Thoracic aorta (tissue), 2 donors: Measurements from ENCODE around the gene RTL5. TPM values are rescaled to one million over a fixed set of nuclear protein-coding genes. Genes with fewer than 3 reads are reported as not detected.

Source experiments
- ATAC-seq: fragments of 150-250 bp; one replicate; pipeline ENCODE4 v1.8.0; 2017; ENCODE audit warnings: low read depth; ENCODE audit not compliant: insufficient number of reproducible peaks, low FRiP score
- DNase-seq: peaks from one replicate; pipeline ENCODE4 v3.0.0-alpha.2; 2020; ENCODE audit warnings: low spot score
- H3K27ac ChIP-seq, 2 donors: fragments of 200-600 bp; sonication (generic); 1 replicate in 1 of 2; 2 replicates in 1 of 2; pipeline ENCODE4 v1.5.1; 2016; ENCODE audit warnings: mild to moderate bottlenecking in 2 of 2, moderate library complexity in 2 of 2
- H3K27me3 ChIP-seq: fragments of 200-600 bp; sonication (generic); replicated peaks from 2 replicates; pipeline ENCODE4 v1.6.0; 2016; ENCODE audit warnings: mild to moderate bottlenecking; ENCODE audit not compliant: insufficient read depth
- H3K36me3 ChIP-seq: fragments of 200-600 bp; sonication (generic); one replicate; pipeline ENCODE4 v1.5.1; 2016
- H3K4me1 ChIP-seq, 2 donors: fragments of 200-600 bp; sonication (generic); 1 replicate in 1 of 2; 2 replicates in 1 of 2; pipeline versions ENCODE4 v1.5.1 to v1.6.0; 2016; ENCODE audit warnings: low read depth in 2 of 2, mild to moderate bottlenecking in 1 of 2; ENCODE audit not compliant: control insufficient read depth in 1 of 2
- H3K4me3 ChIP-seq: fragments of 200-600 bp; sonication (generic); 2 replicates; pipeline ENCODE4 v1.5.1; 2016; ENCODE audit warnings: mild to moderate bottlenecking
- H3K9me3 ChIP-seq: fragments of 200-600 bp; sonication (generic); 2 replicates; pipeline ENCODE4 v1.5.1; 2016
- total RNA-seq, 2 donors: library from RNA; depleted of rRNA; stranded (reverse); fragments of >200 nt; gene quantifications; one replicate each; pipeline versions ENCODE4 v1.1.0 to v1.2.3, GENCODE V29; 2016
- TF ChIP-seq, protein P1 (sequence below): fragments of 200-600 bp; sonication (generic); IDR thresholded peaks from one replicate; pipeline ENCODE4 v1.5.1; 2019; ENCODE audit warnings: antibody characterized with exemption

Gene RTL5
- total RNA-seq, 2 donors from 2014 or later = 7.6 to 11.6 TPM

DNA sequence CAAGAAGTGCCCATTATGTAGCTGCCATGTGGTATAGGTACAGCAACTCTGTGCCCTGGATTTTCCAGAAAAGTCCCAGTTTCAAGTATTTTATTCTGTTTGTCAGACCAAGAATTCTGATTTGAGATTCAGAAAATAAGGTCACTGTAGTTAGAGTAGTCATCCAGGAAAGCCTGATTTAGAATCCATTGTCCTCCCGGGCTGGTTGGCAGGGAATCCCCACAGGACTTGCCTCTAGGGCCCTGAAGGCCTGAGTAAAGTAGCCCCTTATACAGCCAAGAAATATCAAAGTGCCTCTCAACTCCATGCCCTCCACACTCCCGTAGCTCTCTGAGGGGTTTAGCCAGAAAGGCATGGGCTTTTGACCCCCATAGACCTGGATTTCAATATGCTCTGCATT lies 36.3 kb downstream of the RTL5 start:
- TF ChIP-seq, protein P1, sequence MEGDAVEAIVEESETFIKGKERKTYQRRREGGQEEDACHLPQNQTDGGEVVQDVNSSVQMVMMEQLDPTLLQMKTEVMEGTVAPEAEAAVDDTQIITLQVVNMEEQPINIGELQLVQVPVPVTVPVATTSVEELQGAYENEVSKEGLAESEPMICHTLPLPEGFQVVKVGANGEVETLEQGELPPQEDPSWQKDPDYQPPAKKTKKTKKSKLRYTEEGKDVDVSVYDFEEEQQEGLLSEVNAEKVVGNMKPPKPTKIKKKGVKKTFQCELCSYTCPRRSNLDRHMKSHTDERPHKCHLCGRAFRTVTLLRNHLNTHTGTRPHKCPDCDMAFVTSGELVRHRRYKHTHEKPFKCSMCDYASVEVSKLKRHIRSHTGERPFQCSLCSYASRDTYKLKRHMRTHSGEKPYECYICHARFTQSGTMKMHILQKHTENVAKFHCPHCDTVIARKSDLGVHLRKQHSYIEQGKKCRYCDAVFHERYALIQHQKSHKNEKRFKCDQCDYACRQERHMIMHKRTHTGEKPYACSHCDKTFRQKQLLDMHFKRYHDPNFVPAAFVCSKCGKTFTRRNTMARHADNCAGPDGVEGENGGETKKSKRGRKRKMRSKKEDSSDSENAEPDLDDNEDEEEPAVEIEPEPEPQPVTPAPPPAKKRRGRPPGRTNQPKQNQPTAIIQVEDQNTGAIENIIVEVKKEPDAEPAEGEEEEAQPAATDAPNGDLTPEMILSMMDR = no peak
- Histone ChIP-seq H3K36me3 (no peaks in the 10 kb centered on the region), H3K4me3 (no peak overlapping the region), H3K9me3 (no peaks in the 10 kb centered on the region), H3K27ac (no peak overlapping the region), H3K4me1 (no peaks in the 10 kb centered on the region), H3K27me3 (no peaks in the 10 kb centered on the region)
- DNase-seq (no peak), ATAC-seq (no peak)

DNA sequence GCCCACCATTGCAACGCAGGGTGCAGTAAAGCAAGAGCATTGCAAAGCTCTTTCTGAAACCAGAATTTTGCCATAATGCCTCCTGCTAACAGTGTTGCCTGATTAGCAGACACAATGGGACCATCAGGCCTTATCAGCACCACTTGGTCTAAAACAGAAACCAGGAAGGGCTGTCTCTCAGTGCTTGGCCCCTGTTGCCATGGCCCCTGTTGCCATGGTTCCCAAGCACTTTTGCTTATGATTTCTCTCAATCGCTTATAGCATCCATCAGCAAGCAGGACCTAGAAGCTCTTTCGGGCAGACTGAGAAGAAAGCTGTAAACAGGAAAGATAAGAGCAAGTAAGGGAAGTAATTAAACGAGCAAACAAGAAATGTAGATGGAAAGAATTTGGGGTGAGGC lies 36.8 kb downstream of the RTL5 start:
- ATAC-seq = no peak
- H3K36me3 ChIP-seq = no peaks in the 10 kb centered on the region
- DNase-seq = no peak
- TF ChIP-seq, protein P1 = no peak
- H3K27me3 ChIP-seq = no peaks in the 10 kb centered on the region
- no peaks in the 10 kb centered on the region for H3K4me1 ChIP-seq
- H3K9me3 ChIP-seq = no peaks in the 10 kb centered on the region
- no peak overlapping the region for H3K4me3 ChIP-seq
- no peak overlapping the region for H3K27ac ChIP-seq

DNA sequence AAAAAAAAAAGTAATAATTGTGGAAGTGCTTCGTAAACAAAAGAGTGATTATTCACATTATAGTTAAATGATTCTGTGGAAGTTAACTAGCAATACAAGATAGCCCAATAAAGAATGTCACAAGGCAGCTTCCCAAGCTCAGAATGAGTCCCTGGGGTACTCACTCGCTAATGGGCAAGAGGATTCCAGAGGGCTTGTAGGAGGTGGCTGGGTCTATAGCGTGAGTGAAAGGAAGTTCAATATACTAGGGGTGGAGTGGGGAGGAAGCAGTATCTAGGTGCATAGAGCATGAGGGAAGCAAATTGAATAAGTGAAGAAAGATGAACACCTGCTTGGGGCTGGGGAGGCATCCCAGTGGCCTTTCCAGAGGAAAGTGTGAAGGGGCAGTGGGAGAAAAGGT lies 42.5 kb downstream of the RTL5 start:
- H3K4me1 ChIP-seq = no peaks in the 10 kb centered on the region
- DNase-seq = no peak
- no peak for ATAC-seq
- no peaks in the 10 kb centered on the region for H3K9me3 ChIP-seq
- no peaks in the 10 kb centered on the region for H3K27me3 ChIP-seq
- no peak overlapping the region for H3K27ac ChIP-seq
- TF ChIP-seq, protein P1 = no peak
- no peaks in the 10 kb centered on the region for H3K36me3 ChIP-seq
- no peak overlapping the region for H3K4me3 ChIP-seq

DNA sequence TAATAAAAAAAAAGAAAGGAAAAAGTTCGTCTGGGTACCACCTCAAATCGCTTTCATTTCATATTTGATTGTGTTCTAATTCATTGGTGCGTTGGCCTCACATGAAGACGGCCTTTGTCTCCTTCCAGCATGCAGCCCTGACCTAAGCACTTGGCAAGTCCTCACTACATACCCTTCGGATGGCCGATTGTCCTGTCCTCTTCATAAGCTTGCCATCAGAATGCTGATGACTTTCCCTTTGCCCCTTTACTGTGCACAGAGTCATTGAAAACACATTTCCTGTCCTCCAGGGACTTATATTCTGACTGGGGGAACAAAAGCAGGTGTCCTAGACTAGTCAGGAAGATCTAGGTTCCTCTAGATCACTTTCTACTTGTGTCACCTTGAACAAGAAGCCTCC lies 43.0 kb downstream of the RTL5 start:
- TF ChIP-seq, protein P1 = no peak
- Histone ChIP-seq H3K4me1 (no peaks in the 10 kb centered on the region), H3K27me3 (no peaks in the 10 kb centered on the region), H3K36me3 (no peaks in the 10 kb centered on the region), H3K9me3 (no peaks in the 10 kb centered on the region), H3K4me3 (no peak overlapping the region), H3K27ac (no peak overlapping the region)
- DNase-seq = no peak
- ATAC-seq = no peak

DNA sequence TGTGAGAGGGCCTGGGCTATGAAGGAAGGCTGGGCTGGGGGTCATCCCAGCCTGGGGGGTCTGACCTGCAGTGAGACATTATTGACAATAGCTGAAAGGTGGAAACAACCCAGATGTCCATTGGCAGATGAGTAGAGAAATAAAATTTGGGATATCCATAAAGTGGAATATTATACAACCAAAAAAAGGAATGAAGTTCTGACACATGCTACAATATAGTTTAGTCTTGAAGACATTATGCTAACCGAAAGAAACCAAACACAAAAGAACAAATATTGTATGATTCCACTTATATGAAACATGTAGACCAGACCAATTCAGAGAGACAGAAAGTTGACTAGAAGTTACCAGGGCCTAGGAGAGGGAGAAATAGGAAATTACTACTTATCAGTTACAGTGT lies 44.7 kb downstream of the RTL5 start:
- TF ChIP-seq, protein P1 = no peak
- ATAC-seq = no peak
- no peaks in the 10 kb centered on the region for H3K27me3 ChIP-seq
- H3K4me3 ChIP-seq = no peak overlapping the region
- DNase-seq = no peak
- H3K27ac ChIP-seq = no peak overlapping the region
- H3K9me3 ChIP-seq = no peaks in the 10 kb centered on the region
- no peaks in the 10 kb centered on the region for H3K36me3 ChIP-seq
- H3K4me1 ChIP-seq = peaks cover 0 to under 1% of the 10 kb centered on the region in 2 donors
